IPS DF 19.7 (cell line): ENCODE results near the gene KTN1.

Experiments
- DNase-seq: peaks from one replicate; pipeline ENCODE4 v3.0.0-alpha.2; 2013; ENCODE audit warnings: low read depth, low spot score

The KTN1 gene

GRCh38 chr14:55711175-55711811 is 131.3 kb downstream of the KTN1 start:
- DNase-seq, result no peak

- no peak for DNase-seq
These were observed 132.5 kb downstream of the KTN1 start for GRCh38 chr14:55712491-55712890.

- no peak for DNase-seq
These were observed 133.5 kb downstream of the KTN1 start for GRCh38 chr14:55713486-55713885.

- no peak for DNase-seq
These were observed 135.9 kb downstream of the KTN1 start for GRCh38 chr14:55715889-55716288.

GRCh38 chr14:55717621-55718020 is 137.6 kb downstream of the KTN1 start:
- no peak for DNase-seq

- no peak for DNase-seq
These were observed 138.5 kb downstream of the KTN1 start for GRCh38 chr14:55718551-55718950.

GRCh38 chr14:55720796-55721195 is 140.8 kb downstream of the KTN1 start:
- DNase-seq, result no peak

GRCh38 chr14:55721353-55721752 is 141.3 kb downstream of the KTN1 start:
- no peak for DNase-seq

- DNase-seq, result no peak
These were observed 142.0 kb downstream of the KTN1 start for GRCh38 chr14:55722054-55722453.

- DNase-seq, result no peak
These were observed 144.7 kb downstream of the KTN1 start for GRCh38 chr14:55724736-55725135.

- no peak for DNase-seq
These were observed 150.7 kb downstream of the KTN1 start for GRCh38 chr14:55730592-55731310.

- no peak for DNase-seq
These were observed 151.4 kb downstream of the KTN1 start for GRCh38 chr14:55731311-55731872.

GRCh38 chr14:55731881-55732498 is 152.0 kb downstream of the KTN1 start:
- no peak for DNase-seq

GRCh38 chr14:55733599-55733998 is 153.6 kb downstream of the KTN1 start:
- no peak for DNase-seq
